GM19240 (cell line): ENCODE results near the gene PTPMT1.
"Not testable (repeated sequence)": the region's sequence is repeated elsewhere in the genome, so short reads cannot be mapped to it uniquely, and the experiment has no call there.

Experiments used
- DNase-seq: peaks from one replicate; pipeline ENCODE4 v3.0.0; 2011; ENCODE audit warnings: low spot score; ENCODE audit not compliant: insufficient read length

PTPMT1 gene, protein sequence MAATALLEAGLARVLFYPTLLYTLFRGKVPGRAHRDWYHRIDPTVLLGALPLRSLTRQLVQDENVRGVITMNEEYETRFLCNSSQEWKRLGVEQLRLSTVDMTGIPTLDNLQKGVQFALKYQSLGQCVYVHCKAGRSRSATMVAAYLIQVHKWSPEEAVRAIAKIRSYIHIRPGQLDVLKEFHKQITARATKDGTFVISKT

DNA sequence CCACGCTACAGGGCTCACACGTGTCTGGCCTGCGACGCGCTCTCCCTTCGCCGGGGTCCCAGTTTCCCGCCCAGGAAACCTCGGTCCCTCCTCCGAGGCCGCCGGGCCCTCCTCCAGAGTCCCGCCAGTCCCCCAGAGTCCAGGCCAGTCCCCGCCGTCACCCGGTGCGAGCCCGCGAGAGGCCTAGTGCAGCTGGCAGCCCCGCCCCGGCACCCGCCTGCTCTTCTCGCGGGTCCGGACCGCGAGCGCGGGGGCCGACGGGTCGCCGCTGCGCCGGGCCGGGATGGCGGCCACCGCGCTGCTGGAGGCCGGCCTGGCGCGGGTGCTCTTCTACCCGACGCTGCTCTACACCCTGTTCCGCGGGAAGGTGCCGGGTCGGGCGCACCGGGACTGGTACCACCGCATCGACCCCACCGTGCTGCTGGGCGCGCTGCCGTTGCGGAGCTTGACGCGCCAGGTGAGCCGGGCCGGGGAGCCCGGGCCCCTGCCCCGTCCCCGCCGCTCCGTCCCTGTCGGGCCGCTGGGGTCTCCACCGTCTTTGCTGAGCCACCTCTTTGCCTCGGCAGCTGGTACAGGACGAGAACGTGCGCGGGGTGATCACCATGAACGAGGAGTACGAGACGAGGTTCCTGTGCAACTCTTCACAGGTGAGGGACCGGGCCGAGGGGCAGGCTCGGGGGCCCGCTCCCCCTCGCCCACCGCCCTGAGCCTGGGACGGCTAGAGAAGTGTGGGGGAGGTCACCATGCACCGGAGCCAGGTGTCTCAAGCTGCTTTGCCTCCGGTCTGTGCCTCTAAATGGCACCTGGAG is at the start of gene PTPMT1:
PTPMT1 (plus strand) TSS at position 260 of the 809 bp plus-strand sequence; CDS start at position 284, 24 bp downstream.
- DNase-seq = no peak

DNA sequence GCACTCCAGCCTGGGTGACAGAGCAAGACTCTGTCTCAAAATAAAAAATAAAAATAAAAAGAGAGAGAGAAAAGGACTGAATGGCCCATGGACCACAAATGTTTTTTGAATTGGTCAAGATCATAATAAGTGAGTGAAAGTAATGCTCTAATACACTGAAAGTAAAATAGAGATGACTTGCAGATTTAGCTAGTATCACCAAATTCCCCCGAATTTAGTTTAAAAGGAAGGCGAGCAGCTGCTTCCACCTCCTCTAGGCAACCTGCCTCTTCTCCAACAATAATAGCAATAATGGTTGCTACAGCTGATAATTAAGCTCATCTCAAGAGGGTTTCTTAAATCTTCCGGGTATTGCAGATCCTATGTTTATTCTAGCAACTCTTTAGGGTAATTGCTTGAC is 49.2 kb upstream of the PTPMT1 start:
- DNase-seq = no peak

DNA sequence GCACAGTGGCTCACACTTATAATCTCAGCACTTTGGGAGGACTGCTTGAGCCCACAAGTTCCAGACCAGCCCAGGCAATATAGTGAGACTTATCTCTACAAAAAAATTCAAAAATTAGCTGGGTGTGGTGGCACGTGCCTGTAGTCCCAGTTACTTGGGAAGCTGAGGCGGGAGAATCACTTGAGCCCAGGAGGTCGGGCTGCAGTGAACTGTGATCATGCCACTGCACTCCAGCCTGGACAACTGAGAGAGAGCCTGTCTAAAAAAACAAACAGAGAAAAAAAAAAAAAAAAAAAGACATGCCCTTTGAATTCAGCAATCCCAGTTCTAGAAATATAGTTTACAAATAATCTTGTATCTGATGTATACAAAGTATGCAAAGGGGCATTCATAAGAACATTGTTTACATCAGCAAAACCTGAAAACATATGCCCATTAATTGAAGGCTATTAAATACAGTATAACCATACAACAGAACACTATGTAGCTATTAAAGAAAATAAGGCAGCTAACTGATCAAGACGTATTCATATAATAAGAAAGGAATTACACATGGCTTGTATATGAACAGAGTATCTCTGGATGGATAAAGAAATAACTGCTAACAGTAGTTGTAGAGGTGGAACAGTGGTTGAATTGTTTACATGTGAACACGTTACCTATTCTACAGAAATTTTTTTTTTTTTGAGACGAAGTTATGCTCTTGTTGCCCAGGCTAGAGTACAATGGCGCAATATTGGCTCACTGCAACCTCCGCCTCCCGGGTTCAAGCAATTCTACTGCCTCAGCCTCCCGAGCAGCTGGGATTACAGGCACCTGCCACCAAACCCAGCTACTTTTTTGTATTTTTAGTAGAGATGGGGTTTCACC is 48.2 kb upstream of the PTPMT1 start:
- no peak for DNase-seq

DNA sequence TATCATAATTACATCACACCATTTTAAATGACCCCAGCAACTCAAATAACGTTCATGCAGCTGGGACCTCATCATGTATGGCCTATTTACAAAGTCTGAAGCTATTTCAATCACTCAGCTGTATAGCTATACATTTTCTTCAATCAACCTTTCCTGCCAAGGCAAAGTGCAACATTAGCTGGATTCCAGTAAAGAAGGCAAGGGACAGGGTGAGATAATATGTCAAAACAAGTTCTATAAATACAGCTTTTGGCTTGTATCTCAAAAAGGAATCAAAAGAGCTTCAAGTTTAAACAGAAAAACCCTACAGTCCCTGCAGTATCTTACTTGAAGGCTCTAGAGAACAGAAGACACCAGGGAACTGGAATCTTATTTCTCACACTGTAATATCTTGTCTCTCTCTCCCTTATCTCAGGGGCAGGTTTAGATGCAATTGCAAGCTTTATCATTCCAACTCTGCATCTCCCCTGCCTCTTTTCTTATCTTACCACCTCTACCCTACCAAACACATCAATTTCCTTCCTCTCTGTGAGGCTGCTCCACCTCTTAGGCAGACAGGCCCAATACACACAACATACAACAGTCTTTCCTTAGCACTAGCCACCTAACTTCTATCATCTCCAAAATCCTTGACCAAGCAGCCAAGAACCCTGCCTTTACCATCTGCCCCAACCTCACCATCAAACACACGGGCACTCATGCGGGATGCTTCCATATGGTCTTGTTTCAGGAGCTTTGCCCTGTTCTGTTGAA is 47.0 kb upstream of the PTPMT1 start:
- no peak for DNase-seq

DNA sequence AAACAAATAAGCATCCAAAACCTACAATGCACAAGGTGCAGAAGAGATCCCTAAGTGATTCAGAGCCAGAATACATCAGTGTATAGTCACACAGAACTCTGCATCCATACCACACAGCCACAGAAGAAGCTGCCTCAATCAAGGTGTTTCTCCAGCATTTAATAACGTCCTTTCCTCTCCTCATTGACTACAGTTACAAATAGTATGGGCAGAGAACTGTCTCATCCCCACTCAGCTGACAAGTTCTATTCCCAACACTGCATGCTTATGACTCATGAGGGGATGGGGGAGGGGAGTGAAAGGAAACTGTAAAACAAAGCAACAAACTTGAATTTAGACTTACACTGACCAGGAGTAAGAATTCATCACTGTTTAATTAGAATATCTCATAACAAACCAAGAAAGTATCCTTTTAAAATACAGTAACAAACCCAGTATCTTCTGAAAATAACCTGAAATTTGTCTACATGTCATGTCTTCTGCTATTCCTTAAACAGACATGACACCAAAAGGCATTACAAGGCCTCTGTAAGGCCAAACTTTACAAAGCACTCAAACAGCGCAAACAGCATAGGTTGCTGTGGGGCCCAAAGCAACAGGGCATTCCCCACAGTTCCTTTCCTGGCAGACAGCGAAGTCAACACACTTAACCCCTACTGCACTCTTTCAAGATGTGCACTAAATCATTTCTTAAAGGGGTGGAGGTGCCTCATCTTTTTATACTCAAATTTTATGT is 41.7 kb upstream of the PTPMT1 start:
- no peak for DNase-seq

DNA sequence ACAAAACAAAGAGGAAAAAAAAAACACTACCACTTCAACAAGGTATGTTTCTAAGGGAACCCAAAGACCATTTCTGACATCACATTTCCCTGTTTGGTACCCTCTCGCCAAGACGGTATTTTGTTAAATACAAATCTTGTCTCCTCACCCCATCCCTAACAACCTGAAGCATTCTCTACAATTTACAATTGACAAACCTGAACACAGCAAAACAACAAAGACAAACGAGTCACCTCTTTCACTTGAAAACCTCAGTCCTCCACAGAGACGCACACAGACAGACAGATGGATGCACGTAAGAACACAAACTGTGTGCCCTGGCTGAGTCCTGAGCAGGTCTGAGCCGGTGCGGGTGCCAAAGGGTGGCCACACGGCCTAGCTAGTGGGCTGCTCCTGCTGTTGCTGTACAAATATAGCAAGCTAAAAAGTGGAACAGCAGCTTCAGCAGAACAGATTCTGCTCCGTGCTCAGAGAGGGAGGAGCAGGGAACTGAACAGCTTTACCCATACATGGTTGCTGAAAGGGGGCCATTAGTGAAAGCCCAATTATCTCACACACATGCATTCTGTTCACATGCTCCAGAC is 41.0 kb upstream of the PTPMT1 start:
- DNase-seq = no peak

DNA sequence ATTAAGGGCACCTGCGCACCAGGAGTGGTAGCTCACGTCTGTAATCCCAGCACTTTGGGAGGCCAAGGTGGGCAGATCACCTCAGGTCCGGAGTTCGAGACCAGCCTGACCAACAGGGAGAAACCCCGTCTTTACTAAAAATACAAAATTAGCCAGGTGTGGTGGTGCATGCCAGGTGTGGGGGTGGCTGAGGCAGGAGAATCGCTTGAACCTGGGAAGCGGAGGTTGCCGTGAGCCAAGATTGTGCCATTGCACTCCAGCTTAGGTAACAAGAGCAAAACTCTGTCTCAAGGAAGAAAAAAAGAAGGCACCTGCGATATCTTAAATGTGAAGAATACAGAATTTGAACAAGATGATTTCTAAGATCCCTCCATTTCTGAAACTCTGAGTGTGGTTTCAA is 39.4 kb upstream of the PTPMT1 start:
- not testable (repeated sequence) for DNase-seq

DNA sequence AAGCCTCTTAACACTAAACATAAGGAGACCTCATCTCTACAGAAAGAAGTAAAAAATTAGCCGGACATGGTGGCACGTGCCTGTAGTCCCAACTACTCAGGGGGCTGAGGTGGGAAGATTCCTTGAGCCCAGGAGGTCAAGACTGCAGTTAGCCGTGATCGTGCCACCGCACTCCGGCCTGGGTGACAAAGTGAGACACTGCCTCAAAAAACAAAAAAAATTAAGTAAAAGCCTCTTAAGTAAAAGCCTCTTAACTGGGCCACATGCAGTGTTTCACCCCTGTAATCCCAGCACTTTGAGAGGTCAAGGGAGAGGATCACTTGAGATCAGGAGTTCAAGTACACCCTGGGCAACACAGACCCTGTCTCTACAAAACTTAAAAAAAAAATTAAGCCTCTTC is 38.2 kb upstream of the PTPMT1 start:
- no peak for DNase-seq

DNA sequence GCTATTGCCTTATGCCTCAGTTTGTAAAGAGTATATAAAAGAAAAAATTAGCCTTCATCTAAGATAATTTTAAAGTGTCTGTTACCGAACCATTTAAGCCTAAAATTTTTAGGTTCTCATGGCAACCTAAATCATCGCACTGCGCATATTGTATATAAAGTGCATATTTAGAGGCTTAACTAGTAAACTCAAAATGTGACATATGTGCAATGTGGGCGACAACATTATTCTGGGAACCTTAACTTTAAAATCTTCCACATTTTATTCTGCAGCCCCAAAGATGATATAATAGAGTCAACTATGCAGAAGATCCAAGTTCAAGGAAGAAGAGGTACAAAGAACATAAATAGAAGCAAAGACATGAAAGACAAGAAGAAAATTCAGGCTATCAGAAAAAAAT is 35.4 kb upstream of the PTPMT1 start:
- DNase-seq = no peak

DNA sequence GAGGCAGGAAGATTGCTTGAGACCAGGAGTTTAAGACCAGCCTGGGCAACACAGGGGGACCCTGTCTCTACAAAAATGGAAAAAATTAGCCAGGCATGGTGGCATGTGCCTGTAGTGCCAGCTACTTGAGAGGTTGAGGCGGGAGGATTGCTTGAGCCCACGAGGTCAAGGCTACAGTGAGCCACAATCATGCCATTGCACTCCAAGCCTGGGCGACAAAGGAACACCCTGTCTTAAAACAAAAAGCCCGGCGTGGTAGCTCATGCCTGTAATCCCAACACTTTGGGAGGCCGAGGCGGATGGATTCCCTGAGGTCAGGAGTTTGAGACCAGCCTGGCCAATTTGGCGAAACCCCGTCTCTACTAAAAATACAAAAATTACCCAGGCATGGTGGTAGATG is 34.7 kb upstream of the PTPMT1 start:
- not testable (repeated sequence) for DNase-seq

DNA sequence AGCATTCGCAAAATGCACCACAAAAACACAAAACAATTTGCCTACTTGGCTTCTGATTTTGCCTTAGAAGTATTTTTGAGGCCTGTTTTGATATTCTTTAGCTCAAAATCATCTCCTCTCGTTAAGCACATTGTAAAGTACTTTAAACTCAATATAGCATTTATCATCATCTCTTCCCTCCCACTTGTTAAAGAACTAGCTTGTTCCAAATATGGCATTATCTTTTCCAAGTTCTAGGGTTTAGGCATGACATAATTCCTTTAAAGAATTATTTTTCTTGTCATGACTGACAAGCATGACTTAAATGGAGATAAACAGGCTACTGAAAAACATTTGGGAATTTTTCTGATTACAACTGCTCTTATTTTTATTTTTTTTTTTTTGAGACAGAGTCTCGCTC is 33.7 kb upstream of the PTPMT1 start:
- DNase-seq = no peak

DNA sequence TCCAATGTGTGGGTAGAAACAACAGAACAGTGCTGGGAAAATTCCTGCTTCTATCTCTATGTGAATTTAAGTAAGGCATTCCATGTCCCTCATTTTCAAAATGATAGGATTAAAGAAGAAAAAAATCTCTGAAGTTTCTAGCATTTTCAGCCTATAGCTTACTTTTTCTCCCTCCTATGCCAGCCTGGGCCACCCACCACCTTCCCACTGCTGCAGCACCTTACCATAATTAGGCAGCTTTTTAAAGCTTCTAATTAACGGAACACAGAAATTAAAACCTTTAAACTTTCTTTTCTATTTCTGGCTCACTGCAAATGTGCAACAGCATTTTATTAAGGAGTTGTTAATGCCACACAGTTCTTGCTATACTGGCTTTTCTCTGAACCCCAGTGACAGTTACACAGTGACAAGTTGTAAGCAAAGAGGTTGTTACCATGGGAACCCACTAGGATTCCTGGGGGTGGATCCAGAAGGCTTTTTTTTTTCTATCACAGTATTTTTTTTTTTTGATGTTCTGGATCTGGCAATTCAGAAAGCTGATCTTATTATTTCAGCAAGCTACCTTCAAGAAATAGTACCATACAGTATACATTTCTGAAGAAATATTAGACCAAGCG is 32.7 kb upstream of the PTPMT1 start:
- no peak for DNase-seq

DNA sequence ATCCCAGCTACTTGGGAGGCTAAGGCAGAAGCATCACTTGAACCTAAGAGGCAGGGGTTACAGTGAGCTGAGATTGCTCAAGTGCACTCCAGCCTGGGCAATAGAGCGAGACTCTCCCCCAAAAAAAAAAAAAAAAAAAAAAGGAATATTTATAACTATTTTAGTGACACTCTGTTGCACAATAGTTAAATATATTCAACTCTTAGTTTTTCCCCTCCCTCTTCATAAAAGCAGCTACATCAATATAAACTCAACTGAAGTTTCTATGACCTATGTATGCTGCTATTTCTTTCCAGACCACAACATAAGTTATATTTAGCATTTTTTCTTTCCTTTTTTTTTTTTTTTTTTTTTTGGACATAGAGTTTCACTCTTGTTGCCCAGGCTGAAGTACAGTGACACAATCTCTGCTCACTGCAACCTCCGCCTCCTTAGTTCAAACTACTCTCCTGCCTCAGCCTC is 31.7 kb upstream of the PTPMT1 start:
- no peak for DNase-seq

DNA sequence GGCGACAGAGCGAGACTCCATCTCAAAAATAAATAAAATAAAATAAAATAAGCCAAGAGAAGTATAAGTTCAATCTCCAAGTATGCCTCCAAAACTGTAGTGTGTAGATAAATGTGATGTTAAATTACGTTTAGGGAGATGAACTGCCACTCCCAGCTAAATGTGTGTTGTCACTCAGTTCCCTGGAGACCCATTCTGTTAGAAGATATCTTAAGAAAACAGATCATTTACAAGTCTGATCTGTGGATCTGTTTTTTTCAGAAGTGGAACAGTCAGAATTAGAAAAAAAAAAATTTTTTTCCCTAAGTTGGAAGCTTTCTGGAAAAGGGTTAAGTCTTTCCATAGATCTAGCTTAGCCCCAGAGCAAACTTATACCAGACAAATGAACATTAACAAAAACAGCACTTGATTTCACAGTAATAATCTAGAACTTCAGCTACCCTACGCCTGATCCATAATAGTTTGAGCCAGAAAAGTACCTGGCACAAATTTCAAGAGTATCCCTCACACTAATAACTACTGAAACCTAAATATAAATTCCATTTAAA is 30.6 kb upstream of the PTPMT1 start:
- DNase-seq = no peak

DNA sequence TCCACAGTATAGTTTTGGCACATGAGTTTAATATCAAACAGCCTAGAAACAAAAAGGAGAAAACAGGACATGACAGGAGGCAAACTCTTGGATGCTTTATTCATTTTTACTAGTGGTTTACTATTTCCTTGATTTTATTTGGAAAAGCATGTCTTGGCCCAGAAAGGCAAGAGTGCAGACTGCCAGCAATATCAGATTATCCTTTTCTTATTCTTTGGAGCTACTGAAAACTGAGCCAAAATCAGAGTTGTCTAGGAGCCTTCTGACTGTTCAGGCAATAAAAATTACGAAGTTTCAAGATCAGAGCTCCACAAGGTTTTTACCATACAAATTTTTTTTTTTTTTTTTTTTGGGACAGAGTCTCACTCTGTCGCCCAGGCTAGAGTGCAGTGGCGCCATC is 28.5 kb upstream of the PTPMT1 start:
- DNase-seq = no peak

DNA sequence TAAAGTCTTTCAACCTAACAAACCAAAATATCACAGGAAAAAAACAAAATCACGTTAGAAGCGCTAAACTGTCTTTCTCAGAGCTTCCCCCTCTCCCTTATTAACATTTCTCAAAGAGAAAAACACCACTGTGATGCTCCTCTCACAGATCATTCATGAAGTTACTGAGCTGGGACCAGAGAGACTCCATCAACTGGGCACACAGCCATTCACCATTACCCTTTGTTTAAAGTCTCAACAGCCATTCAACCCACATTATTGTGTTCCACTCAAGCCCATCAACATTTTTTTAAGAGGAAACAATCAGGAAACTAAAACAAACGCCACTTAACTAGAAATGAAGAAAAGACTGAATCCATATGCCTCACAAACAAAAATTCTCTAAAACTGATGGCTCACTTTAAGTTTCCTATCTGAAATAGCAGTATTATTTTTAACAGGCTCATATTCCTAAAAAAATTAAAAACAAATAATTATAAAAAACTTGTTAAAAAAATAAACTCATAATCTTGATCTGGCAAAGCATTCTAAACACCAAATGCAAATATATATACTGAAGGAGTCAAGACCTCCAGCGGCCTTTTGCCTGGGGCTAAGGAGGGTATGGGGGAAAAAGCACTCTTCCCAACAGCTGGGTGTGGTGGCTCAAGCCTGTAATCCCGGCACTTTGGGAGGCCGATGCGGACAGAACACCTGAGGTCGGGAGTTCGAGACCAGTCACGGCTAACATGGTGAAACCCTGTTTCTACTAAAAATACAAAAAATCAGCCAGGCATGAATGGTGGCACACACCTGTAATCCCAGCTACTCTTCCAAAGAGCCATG is 26.4 kb upstream of the PTPMT1 start:
- DNase-seq = no peak

DNA sequence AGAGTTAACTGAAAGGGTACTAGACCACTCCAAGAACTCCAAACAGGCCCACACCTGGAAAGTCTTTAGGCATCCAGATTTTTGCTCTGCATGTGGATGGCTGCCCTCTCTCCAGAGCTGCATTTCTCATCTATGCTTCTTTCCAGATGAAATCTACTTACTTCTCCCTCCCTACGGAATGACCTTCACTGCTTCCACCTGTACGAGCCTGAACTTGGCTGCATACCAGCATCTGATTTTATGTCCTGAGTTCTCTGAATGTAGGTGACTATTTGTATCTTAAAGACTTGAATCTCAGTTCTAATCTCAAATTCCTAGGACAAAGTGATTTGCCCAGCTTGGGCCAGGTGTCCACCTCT is 25.7 kb upstream of the PTPMT1 start:
- DNase-seq = no peak

DNA sequence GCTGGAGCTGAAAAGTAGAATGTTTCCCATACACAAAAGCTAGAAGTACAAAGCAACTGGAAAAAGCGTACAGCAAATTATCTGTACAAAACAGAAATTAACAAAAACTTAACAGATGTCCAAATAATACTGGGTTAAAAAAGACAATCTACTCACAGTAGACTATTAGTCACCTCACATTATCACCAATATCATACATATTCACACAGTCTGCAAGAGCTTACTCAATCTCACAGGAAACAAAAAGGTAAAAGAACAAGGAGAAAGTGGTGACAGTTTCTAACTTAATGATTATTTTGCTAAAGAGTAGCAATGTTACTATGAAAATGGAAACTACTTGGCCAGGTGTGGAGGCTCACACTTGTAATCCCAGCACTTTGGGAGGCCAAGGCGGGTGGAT is 24.3 kb upstream of the PTPMT1 start:
- DNase-seq = no peak

DNA sequence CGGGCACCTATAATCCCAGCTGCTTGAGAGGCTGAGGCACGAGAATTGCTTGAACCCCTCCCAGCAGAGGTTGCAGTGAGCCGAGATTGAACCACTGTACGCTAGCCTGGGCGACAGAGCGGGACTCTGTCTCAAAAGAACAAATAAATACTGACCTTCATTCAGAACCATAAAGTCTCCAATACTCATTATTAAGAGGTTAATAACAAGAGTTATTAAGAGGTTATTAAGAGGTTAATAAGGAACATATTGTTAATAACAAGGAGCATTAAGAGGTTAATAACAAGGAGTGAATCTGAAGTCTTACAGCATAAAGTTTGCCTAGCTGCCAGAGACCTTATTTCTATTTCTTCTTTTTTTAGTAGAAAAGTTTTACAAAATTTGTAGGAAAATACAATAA is 20.1 kb upstream of the PTPMT1 start:
- no peak for DNase-seq
